H9 (cell line): ENCODE data around the gene GJB2. TPM values are rescaled to one million over a fixed set of nuclear protein-coding genes. Genes with fewer than 3 reads are reported as not detected.
A peak's percentile ranks its signal among the peaks of the same experiment; 100 is the strongest.

Source experiments
- DNase-seq: peaks from one replicate; pipeline ENCODE4 v3.0.0-alpha.2; 2017
- H2AFZ ChIP-seq: one replicate; pipeline ENCODE4 v1.6.1; 2013; ENCODE audit warnings: mild to moderate bottlenecking, low read length, control low read depth, moderate library complexity
- H2AK5ac ChIP-seq: 2 replicates; pipeline ENCODE4 v1.6.1; 2013; ENCODE audit warnings: low read length, control low read depth, mixed read lengths; ENCODE audit not compliant: insufficient read length
- H2BK120ac ChIP-seq: one replicate; pipeline ENCODE4 v1.6.1; 2013; ENCODE audit warnings: low read depth, mild to moderate bottlenecking, low read length, control low read depth, inconsistent platforms; ENCODE audit not compliant: poor library complexity, severe bottlenecking
- H2BK12ac ChIP-seq: 2 replicates; pipeline ENCODE4 v1.6.1; 2013; ENCODE audit warnings: low read length, control low read depth, mixed read lengths, low read depth; ENCODE audit not compliant: insufficient read length
- H2BK15ac ChIP-seq: 2 replicates; pipeline ENCODE4 v1.6.1; 2013; ENCODE audit warnings: low read depth, low read length, control low read depth
- H2BK20ac ChIP-seq: one replicate; pipeline ENCODE4 v1.6.1; 2013; ENCODE audit warnings: low read depth, mild to moderate bottlenecking, low read length, control low read depth, inconsistent platforms; ENCODE audit not compliant: poor library complexity, severe bottlenecking
- H2BK5ac ChIP-seq: 2 replicates; pipeline ENCODE4 v1.6.1; 2013; ENCODE audit warnings: low read length, control low read depth, mixed read lengths; ENCODE audit not compliant: insufficient read length
- H3K14ac ChIP-seq: 2 replicates; pipeline ENCODE4 v1.6.1; 2013; ENCODE audit warnings: low read length, control low read depth; ENCODE audit not compliant: insufficient read depth
- H3K18ac ChIP-seq: 2 replicates; pipeline ENCODE4 v1.6.1; 2013; ENCODE audit warnings: low read depth, mild to moderate bottlenecking, mixed read lengths, low read length, control low read depth; ENCODE audit not compliant: insufficient read length
- H3K23ac ChIP-seq: 2 replicates; pipeline ENCODE4 v1.6.1; 2013; ENCODE audit warnings: low read length, control low read depth, mixed read lengths, low read depth; ENCODE audit not compliant: insufficient read length
- H3K23me2 ChIP-seq: 2 replicates; pipeline ENCODE4 v1.6.1; 2013; ENCODE audit warnings: low read depth, mild to moderate bottlenecking, mixed read lengths, low read length, control low read depth; ENCODE audit not compliant: insufficient read length, poor library complexity, severe bottlenecking
- H3K27ac ChIP-seq: 2 replicates; pipeline ENCODE4 v1.5.1; 2013; ENCODE audit warnings: low read length, control low read depth, mixed read lengths, low read depth; ENCODE audit not compliant: insufficient read length
- H3K27me3 ChIP-seq: 2 replicates; pipeline ENCODE4 v1.6.1; 2013; ENCODE audit warnings: low read length, control low read depth, inconsistent platforms; ENCODE audit not compliant: insufficient read depth
- H3K4ac ChIP-seq: 2 replicates; pipeline ENCODE4 v1.6.1; 2013; ENCODE audit warnings: low read depth, mild to moderate bottlenecking, control low read depth, inconsistent platforms, low read length, moderate library complexity
- H3K4me1 ChIP-seq: 2 replicates; pipeline ENCODE4 v1.6.1; 2013; ENCODE audit warnings: low read length, control low read depth, inconsistent platforms; ENCODE audit not compliant: insufficient read depth
- H3K4me2 ChIP-seq: 2 replicates; pipeline ENCODE4 v1.6.1; 2013; ENCODE audit warnings: low read length, control low read depth, mixed read lengths; ENCODE audit not compliant: insufficient read length, insufficient read depth
- H3K56ac ChIP-seq: 2 replicates; pipeline ENCODE4 v1.6.1; 2013; ENCODE audit warnings: low read depth, mild to moderate bottlenecking, mixed read lengths, low read length, control low read depth; ENCODE audit not compliant: insufficient read length
- H3K79me1 ChIP-seq: 2 replicates; pipeline ENCODE4 v1.6.1; 2013; ENCODE audit warnings: low read depth, mild to moderate bottlenecking, moderate library complexity, low read length, control low read depth, inconsistent platforms; ENCODE audit not compliant: insufficient read depth, poor library complexity, severe bottlenecking
- H3K79me2 ChIP-seq: 2 replicates; pipeline ENCODE4 v1.6.1; 2013; ENCODE audit warnings: low read length, control low read depth, inconsistent platforms; ENCODE audit not compliant: insufficient read depth
- H3K9ac ChIP-seq: 2 replicates; pipeline ENCODE4 v1.6.1; 2013; ENCODE audit warnings: low read length, control low read depth, mixed read lengths; ENCODE audit not compliant: insufficient read length; ENCODE audit errors: extremely low read depth
- H3K9me3 ChIP-seq: one replicate; pipeline ENCODE4 v1.6.1; 2013; ENCODE audit warnings: low read depth, low read length, inconsistent platforms; ENCODE audit not compliant: control insufficient read depth
- H3T11ph ChIP-seq: one replicate; pipeline ENCODE4 v1.6.1; 2013; ENCODE audit warnings: mild to moderate bottlenecking, low read length, control low read depth, inconsistent platforms
- H4K20me1 ChIP-seq: one replicate; pipeline ENCODE4 v1.6.1; 2013; ENCODE audit not compliant: control insufficient read depth, insufficient read length, insufficient read depth
- H4K5ac ChIP-seq: 2 replicates; pipeline ENCODE4 v1.6.1; 2013; ENCODE audit warnings: low read depth, mild to moderate bottlenecking, mixed read lengths, low read length, control low read depth; ENCODE audit not compliant: insufficient read length
- H4K8ac ChIP-seq: replicated peaks from 2 replicates; pipeline ENCODE4 v1.6.1; 2013; ENCODE audit warnings: low read length, control low read depth, mixed read lengths, low read depth; ENCODE audit not compliant: insufficient read length
- H4K91ac ChIP-seq: 2 replicates; pipeline ENCODE4 v1.6.1; 2013; ENCODE audit warnings: low read depth, mild to moderate bottlenecking, moderate library complexity, mixed read lengths, low read length, control low read depth; ENCODE audit not compliant: insufficient read length
- H3K27ac Mint-ChIP-seq, 3 experiments: 2 replicates in 2 of 3; 3 replicates in 1 of 3; pipeline ENCODE4 v1.8.0; 2020 to 2021; ENCODE audit warnings: mixed read lengths in 3 of 3, mild to moderate bottlenecking in 1 of 3, moderate library complexity in 1 of 3
- H3K27me3 Mint-ChIP-seq: 2 replicates; pipeline ENCODE4 v1.8.0; 2021; ENCODE audit warnings: low read depth, mild to moderate bottlenecking, moderate library complexity, mixed read lengths
- H3K36me3 Mint-ChIP-seq, 3 experiments: 2 replicates in 2 of 3; 3 replicates in 1 of 3; pipeline ENCODE4 v1.8.0; 2020 to 2021; ENCODE audit warnings: low read depth in 3 of 3, mixed read lengths in 3 of 3; ENCODE audit not compliant: insufficient read depth in 1 of 3
- H3K4me1 Mint-ChIP-seq, 2 experiments: 2 replicates each; pipeline ENCODE4 v1.8.0; 2020; ENCODE audit warnings: mixed read lengths in 2 of 2
- H3K4me3 Mint-ChIP-seq, 2 experiments: 2 replicates in 1 of 2; 3 replicates in 1 of 2; pipeline ENCODE4 v1.8.0; 2020 to 2021; ENCODE audit warnings: mild to moderate bottlenecking in 2 of 2, mixed read lengths in 2 of 2, moderate library complexity in 1 of 2
- H3K9me3 Mint-ChIP-seq, 2 experiments: 2 replicates in 1 of 2; 3 replicates in 1 of 2; pipeline ENCODE4 v1.8.0; 2020; ENCODE audit warnings: mild to moderate bottlenecking in 2 of 2, mixed read lengths in 2 of 2, moderate library complexity in 1 of 2
- WGBS: extraction: QIAGEN DNeasy Blood & Tissue Kit; methylation state at CpG from one replicate; pipeline ENCODE4 v1.1.7; 2013; ENCODE audit warnings: missing lambda C conversion rate, low lambda C conversion rate, mixed read lengths; ENCODE audit not compliant: insufficient read length; ENCODE audit errors: extremely low coverage; 5-methylcytosine and 5-hydroxymethylcytosine counted together
- total RNA-seq: library from RNA; stranded (reverse); gene quantifications from 2 replicates; pipeline ENCODE4 v1.2.1, GENCODE V29; 2021
- TF ChIP-seq, protein P1 (sequence below): fragments of 200-600 bp; sonication (generic); conservative IDR thresholded peaks from 3 replicates; pipeline ENCODE4 v1.8.0; 2021; ENCODE audit warnings: antibody characterized with exemption, mild to moderate bottlenecking

Gene GJB2
- total RNA-seq, 1 experiment from 2014 or later: 0.28 TPM

DNA sequence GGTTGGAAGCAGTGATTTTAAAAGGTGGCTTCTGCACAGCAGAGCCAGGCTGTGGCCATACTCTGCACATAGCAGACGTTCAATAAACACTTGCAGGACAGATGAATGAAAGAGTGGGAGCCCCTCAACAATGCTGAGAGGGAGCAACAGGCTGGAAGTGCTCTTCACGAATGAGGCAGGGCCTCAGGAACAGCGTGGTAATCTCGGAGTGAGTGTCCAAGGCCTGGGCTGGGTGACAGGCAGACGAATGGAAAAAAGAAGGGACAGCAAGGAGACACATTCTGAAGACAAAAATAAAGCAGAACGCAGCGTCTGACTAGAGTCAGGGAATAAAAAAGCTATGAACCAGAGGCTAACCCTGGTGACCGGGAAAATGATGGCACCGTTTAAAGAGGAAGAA, 43.0 kb downstream of the GJB2 start:
- Histone ChIP-seq H3K56ac (no peak overlapping the region), H3K14ac (no peak overlapping the region; the same call in 1 of the 2 replicates), H3K18ac (no peak overlapping the region), H3K27me3 (no peaks in the 10 kb centered on the region), H3K9ac (no peak overlapping the region), H4K8ac (no peak overlapping the region), H3K4me2 (no peak overlapping the region), H3K23me2 (no peaks in the 10 kb centered on the region), H2BK120ac (no peak overlapping the region), H2AK5ac (no peak overlapping the region), H2AFZ (no peak overlapping the region), H3K9me3 (no peaks in the 10 kb centered on the region), H3K23ac (no peak overlapping the region), H3K79me2 (no peaks in the 10 kb centered on the region), H3T11ph (no peak overlapping the region), H4K5ac (no peak overlapping the region), H2BK20ac (no peak overlapping the region), H2BK5ac (no peak overlapping the region), H2BK15ac (no peak overlapping the region), H3K27ac (no peak overlapping the region), H4K20me1 (no peaks in the 10 kb centered on the region), H2BK12ac (no peak overlapping the region), H3K4me1 (no peaks in the 10 kb centered on the region), H3K4ac (no peak overlapping the region), H3K79me1 (no peaks in the 10 kb centered on the region), H4K91ac (no peak overlapping the region)
- Mint-ChIP-seq H3K27ac (peak overlapping the region in 1 of 3 experiments; percentile 17; a peak in 1 of 7 replicates), H3K36me3 (no peaks in the 10 kb centered on the region; a peak in 1 of 7 replicates), H3K27me3 (peaks cover 24% of the 10 kb centered on the region), H3K4me1 (peaks cover 2 to 6% of the 10 kb centered on the region in 2 experiments; a peak in 3 of 4 replicates), H3K9me3 (no peaks in the 10 kb centered on the region; a peak in 1 of 5 replicates), H3K4me3 (no peak overlapping the region)
- peak; percentile 4 for DNase-seq
- WGBS: no CpG with 5 or more reads among the region's 9 CpGs
- TF ChIP-seq, protein P1, sequence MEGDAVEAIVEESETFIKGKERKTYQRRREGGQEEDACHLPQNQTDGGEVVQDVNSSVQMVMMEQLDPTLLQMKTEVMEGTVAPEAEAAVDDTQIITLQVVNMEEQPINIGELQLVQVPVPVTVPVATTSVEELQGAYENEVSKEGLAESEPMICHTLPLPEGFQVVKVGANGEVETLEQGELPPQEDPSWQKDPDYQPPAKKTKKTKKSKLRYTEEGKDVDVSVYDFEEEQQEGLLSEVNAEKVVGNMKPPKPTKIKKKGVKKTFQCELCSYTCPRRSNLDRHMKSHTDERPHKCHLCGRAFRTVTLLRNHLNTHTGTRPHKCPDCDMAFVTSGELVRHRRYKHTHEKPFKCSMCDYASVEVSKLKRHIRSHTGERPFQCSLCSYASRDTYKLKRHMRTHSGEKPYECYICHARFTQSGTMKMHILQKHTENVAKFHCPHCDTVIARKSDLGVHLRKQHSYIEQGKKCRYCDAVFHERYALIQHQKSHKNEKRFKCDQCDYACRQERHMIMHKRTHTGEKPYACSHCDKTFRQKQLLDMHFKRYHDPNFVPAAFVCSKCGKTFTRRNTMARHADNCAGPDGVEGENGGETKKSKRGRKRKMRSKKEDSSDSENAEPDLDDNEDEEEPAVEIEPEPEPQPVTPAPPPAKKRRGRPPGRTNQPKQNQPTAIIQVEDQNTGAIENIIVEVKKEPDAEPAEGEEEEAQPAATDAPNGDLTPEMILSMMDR: no peak
